ENCODE measurements around the gene TENT4B.
A peak's percentile ranks its signal among the peaks of the same experiment; 100 is the strongest.

TENT4B gene

GRCh38 chr16:50272687-50273381 lies 119.7 kb downstream of the TENT4B start:
- peaks cover 27% of the 10 kb centered on the region for H3K79me2 ChIP-seq (ENCODE audit: control insufficient read depth, low read length)

DNA sequence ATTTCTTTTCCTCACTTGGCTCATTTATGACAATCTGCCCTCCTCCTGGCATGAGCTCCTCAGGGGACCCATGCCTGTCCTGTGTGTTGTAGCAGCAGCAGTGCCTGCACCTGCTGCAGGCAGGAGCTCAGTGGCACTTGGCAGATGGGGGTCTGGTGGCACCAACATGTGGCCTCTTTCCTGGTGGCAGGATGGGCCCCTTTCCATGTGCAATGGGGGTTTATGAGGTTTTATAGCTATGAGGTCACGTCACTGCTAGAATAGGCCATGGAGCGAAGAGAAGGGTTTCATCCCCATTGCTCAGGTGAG lies 120.2 kb downstream of the TENT4B start:
- Histone ChIP-seq H3K4me3 (ENCODE audit: low read length) (no peak overlapping the region), H4K20me1 (ENCODE audit: control insufficient read depth, insufficient read depth, low read depth, low read length) (no peaks in the 10 kb centered on the region), H3K27ac (ENCODE audit: low read depth, low read length) (0 out of 2 replicates have a peak overlapping the region, but pooled peaks have one; percentile 77), H3K27me3 (ENCODE audit: control insufficient read depth, low read length) (no peaks in the 10 kb centered on the region), H3K9me2 (replicated peaks; ENCODE audit: control insufficient read depth, low read length) (no peaks in the 10 kb centered on the region), H3K79me2 (ENCODE audit: control insufficient read depth, low read length) (peaks cover 28% of the 10 kb centered on the region), H3K9me3 (ENCODE audit: control insufficient read depth, insufficient read depth, low read length) (no peaks in the 10 kb centered on the region), H3F3A (ENCODE audit: control insufficient read depth, insufficient read depth) (peaks cover 9% of the 10 kb centered on the region; the same call in 1 of the 2 replicates), H3K4me1 (ENCODE audit: control insufficient read depth, low read length) (peaks cover 50% of the 10 kb centered on the region), H3K4me2 (ENCODE audit: low read length) (peak overlapping the region; percentile 83; the same call in 1 of the 2 replicates), H3K36me3 (ENCODE audit: control insufficient read depth, low read length) (no peaks in the 10 kb centered on the region)
- no peak for TF ChIP-seq EZH2phosphoT487 (IDR thresholded peaks at IDR 0.05; ENCODE audit: borderline replicate concordance, low read length)
- no peak for TF ChIP-seq CTCF (IDR thresholded peaks at IDR 0.05; ENCODE audit: low read depth, low read length, poor library complexity, severe bottlenecking)

More at GRCh38 chr16:50272687-50273381, 119.7 kb downstream of the TENT4B start:
- Histone ChIP-seq H3K9me3 (ENCODE audit: control insufficient read depth, insufficient read depth, low read length) (no peaks in the 10 kb centered on the region), H3F3A (ENCODE audit: control insufficient read depth, insufficient read depth) (peaks cover 9% of the 10 kb centered on the region; the same call in 1 of the 2 replicates), H3K4me3 (ENCODE audit: low read length) (no peak overlapping the region), H3K27ac (ENCODE audit: low read depth, low read length) (no peak overlapping the region), H4K20me1 (ENCODE audit: control insufficient read depth, insufficient read depth, low read depth, low read length) (no peaks in the 10 kb centered on the region), H3K4me1 (ENCODE audit: control insufficient read depth, low read length) (peaks cover 50% of the 10 kb centered on the region), H3K36me3 (ENCODE audit: control insufficient read depth, low read length) (no peaks in the 10 kb centered on the region), H3K9me2 (replicated peaks; ENCODE audit: control insufficient read depth, low read length) (no peaks in the 10 kb centered on the region), H3K4me2 (ENCODE audit: low read length) (peak overlapping the region; percentile 83; the same call in 1 of the 2 replicates), H3K27me3 (ENCODE audit: control insufficient read depth, low read length) (no peaks in the 10 kb centered on the region)
- TF ChIP-seq EZH2phosphoT487 (IDR thresholded peaks at IDR 0.05; ENCODE audit: borderline replicate concordance, low read length) = no peak
- TF ChIP-seq CTCF (IDR thresholded peaks at IDR 0.05; ENCODE audit: low read depth, low read length, poor library complexity, severe bottlenecking) = no peak

- Histone ChIP-seq H3K4me3 (ENCODE audit: low read length) (peak overlapping the region; percentile 83), H3K27ac (ENCODE audit: low read depth, low read length) (peak overlapping the region; percentile 77), H3K79me2 (ENCODE audit: control insufficient read depth, low read length) (peaks cover 28% of the 10 kb centered on the region), H4K20me1 (ENCODE audit: control insufficient read depth, insufficient read depth, low read depth, low read length) (no peaks in the 10 kb centered on the region), H3K4me1 (ENCODE audit: control insufficient read depth, low read length) (peaks cover 51% of the 10 kb centered on the region), H3K9me3 (ENCODE audit: control insufficient read depth, insufficient read depth, low read length) (no peaks in the 10 kb centered on the region), H3K4me2 (ENCODE audit: low read length) (peak overlapping the region; percentile 83), H3K36me3 (ENCODE audit: control insufficient read depth, low read length) (no peaks in the 10 kb centered on the region), H3K27me3 (ENCODE audit: control insufficient read depth, low read length) (no peaks in the 10 kb centered on the region), H3K9me2 (replicated peaks; ENCODE audit: control insufficient read depth, low read length) (no peaks in the 10 kb centered on the region), H3F3A (ENCODE audit: control insufficient read depth, insufficient read depth) (peaks cover 9% of the 10 kb centered on the region; the same call in 1 of the 2 replicates)
- TF ChIP-seq EZH2phosphoT487 (IDR thresholded peaks at IDR 0.05; ENCODE audit: borderline replicate concordance, low read length) (no peak), CTCF (IDR thresholded peaks at IDR 0.05; ENCODE audit: low read depth, low read length, poor library complexity, severe bottlenecking) (no peak)
Measured at GRCh38 chr16:50273888-50274325, 120.8 kb downstream of the TENT4B start.
